ENCODE data around the gene NPHS1. TPM values are rescaled to one million over a fixed set of nuclear protein-coding genes. Genes with fewer than 3 reads are reported as not detected.

NPHS1 gene
- total RNA-seq, 4 donors from 2014 or later = not detected

DNA sequence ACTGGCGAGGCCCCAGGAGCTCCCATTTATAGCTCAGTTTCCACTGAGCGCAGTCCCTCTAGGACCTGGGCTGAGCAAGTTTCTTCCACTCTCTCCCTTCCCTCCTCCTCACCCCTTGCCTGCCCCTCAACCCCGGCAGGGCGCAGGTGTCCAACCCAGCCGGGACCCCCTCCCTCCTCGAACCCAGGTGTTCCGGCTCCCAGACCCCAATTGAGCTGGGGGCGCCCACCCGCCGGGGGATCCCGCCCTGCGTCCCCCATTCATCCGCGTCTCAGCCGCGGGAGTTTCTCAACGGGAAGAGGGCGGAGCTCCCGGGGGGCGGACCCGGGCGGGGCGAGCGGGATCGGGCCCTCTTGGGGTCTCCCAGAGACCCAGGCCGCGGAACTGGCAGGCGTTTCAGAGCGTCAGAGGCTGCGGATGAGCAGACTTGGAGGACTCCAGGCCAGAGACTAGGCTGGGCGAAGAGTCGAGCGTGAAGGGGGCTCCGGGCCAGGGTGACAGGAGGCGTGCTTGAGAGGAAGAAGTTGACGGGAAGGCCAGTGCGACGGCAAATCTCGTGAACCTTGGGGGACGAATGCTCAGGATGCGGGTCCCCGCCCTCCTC is 4.3 kb upstream of the NPHS1 start, which contains the start of gene KIRREL2:
Gene KIRREL2, plus strand, starts transcription at position 366 of the 604 bp plus-strand sequence. Its CDS starts 209 bp downstream, at position 575.
- no peak for DNase-seq
- no peak within 1 kb of the TSS for H3K27ac ChIP-seq
- H3K36me3 ChIP-seq = no peaks in the 10 kb centered on the region
- H3K9me3 ChIP-seq = no peaks in the 10 kb centered on the region
- no peak for TF ChIP-seq POLR2A (IDR thresholded peaks at IDR 0.05)
- TF ChIP-seq, protein P1, sequence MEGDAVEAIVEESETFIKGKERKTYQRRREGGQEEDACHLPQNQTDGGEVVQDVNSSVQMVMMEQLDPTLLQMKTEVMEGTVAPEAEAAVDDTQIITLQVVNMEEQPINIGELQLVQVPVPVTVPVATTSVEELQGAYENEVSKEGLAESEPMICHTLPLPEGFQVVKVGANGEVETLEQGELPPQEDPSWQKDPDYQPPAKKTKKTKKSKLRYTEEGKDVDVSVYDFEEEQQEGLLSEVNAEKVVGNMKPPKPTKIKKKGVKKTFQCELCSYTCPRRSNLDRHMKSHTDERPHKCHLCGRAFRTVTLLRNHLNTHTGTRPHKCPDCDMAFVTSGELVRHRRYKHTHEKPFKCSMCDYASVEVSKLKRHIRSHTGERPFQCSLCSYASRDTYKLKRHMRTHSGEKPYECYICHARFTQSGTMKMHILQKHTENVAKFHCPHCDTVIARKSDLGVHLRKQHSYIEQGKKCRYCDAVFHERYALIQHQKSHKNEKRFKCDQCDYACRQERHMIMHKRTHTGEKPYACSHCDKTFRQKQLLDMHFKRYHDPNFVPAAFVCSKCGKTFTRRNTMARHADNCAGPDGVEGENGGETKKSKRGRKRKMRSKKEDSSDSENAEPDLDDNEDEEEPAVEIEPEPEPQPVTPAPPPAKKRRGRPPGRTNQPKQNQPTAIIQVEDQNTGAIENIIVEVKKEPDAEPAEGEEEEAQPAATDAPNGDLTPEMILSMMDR (IDR thresholded peaks at IDR 0.05) = no peak
- H3K27me3 ChIP-seq = peaks cover 6 to 99% (median 21%) of the 10 kb centered on the region in 4 donors
- intact Hi-C loops (cut with DNase I) = no loop called here
- H3K4me1 ChIP-seq = peaks cover 14 to 23% (median 14%) of the 10 kb centered on the region in 3 donors
- H3K4me3 ChIP-seq = peak within 1 kb of the TSS; percentile 32 to 68 (median 48)
- 0 to 1% methylated on average over 4 to 13 of the region's 42 CpGs for WGBS, 2 donors

DNA sequence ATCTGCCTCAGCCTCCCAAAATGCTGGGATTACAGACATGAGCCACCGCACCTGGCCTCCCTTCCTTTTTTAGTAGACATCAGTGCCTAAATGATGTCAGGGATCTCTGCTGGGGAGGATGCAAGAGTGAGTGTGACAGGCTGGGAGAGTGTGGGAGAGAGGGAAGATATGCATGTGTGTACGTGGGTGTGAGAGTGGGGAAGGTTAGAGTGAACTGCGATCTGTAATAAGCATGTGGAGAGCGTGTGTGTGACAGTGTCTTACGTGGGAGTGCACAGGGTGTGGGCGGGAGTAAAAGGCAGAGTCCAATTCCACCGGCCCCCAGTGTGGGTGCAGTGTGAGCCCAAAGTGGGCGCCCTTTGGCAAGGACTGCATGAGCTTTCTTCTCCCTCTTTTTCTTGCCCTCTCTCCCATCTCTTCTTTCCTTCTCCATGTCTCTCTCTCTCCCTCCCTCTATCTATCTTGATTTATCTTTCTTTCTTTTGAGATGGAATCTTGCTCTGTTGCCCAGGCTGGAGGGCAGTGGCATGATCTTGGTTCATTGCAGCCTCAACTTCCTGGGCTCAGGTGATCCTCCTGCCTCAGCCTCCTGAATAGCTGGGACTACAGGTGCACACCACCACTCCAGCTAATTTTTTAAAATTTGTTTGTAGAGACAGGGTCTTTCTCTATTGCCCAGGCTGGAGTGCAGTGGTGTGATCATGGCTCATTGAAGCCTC is 893 bp upstream of the NPHS1 start:
- Histone ChIP-seq H3K4me3 (no peak overlapping the region), H3K27me3 (peaks cover 6 to 99% (median 15%) of the 10 kb centered on the region in 4 donors), H3K36me3 (no peaks in the 10 kb centered on the region), H3K9me3 (no peaks in the 10 kb centered on the region), H3K27ac (no peak overlapping the region), H3K4me1 (peaks cover 14 to 16% (median 14%) of the 10 kb centered on the region in 3 donors)
- WGBS, 2 donors = 62 to 64% methylated on average over 8 of the region's 8 CpGs
- intact Hi-C loops (cut with DNase I) = no loop called here
- no peak for TF ChIP-seq POLR2A (IDR thresholded peaks at IDR 0.05)
- TF ChIP-seq, protein P1 (IDR thresholded peaks at IDR 0.05) = no peak
- no peak for DNase-seq

DNA sequence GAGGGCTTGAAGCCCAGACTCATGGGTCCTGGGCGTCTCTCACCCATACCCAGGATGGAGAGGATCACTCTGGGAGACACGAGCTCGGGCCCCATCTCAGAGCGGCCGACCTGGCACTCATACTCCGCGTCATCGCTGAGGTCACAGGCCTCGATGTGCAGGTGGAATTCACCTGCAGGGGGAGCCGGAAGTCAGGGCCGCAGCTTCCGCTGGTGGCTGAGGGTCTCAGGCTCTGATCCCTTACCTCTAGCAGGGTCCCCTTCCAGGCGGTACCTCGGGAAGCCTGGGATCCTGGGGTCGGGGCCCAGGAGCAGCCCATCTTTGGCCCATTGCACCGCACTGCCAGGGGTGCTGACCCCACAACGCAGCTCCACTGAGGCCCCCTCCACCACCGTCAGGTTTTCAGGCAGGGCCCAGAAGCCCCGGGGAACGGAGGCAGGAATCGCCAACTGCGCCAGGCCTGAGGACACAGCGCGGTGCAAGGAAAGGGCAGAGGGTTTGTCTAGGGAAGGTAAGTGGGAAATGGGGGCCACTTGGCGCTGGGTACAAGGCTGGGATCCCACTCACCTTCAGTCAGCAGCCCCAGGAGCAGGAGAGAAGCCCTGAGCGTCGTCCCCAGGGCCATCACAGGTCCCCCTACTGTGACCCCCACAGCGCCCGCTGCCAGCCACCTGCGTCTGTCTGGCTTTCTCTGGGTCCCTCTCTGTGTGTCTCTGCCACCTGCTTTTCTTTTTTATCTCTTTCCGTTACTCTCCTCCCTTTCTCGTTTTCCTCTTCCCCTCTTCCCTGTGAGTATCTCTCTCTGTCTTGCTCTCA is 883 bp downstream of the NPHS1 start:
- 51 to 72% methylated on average over 8 to 20 of the region's 32 CpGs for WGBS, 2 donors

DNA sequence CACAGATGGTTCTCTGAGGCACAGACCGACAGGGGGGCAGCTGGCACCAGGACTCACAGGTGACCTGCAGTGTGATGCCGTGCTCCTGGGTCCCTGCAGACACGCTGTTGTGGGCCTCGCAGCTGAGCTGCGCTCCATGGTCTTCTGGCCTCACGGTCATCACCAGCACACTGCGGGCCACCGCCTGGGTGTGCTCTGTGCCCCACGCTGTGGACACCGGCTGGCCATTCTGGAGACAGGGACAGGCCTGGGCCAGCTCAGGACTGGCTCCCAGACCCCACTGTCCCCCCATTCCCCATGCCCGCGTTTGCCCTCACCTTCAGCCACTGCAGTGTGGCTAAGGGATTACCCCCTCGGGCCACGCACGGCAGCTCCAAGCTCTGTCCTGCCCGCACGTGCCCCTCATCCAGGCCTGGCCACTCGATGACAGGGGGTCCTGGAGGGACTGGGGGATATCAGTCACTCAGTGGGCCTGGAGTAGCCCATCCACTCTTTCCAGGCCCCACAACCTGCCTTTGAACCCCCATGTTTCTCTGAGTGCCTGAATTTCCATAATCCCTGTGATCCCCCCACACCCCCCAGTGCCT is 3.3 kb downstream of the NPHS1 start:
- Histone ChIP-seq H3K9me3 (no peaks in the 10 kb centered on the region), H3K27me3 (peaks cover 9 to 95% (median 15%) of the 10 kb centered on the region in 4 donors), H3K4me1 (peaks cover 13 to 18% (median 14%) of the 10 kb centered on the region in 3 donors), H3K4me3 (no peak overlapping the region), H3K36me3 (no peaks in the 10 kb centered on the region), H3K27ac (no peak overlapping the region)
- 86% methylated on average over 6 of the region's 18 CpGs; no CpG with 5 or more reads in 1 of the 2 donors for WGBS, 2 donors
- no peak for TF ChIP-seq POLR2A (IDR thresholded peaks at IDR 0.05)
- TF ChIP-seq, protein P1 (IDR thresholded peaks at IDR 0.05) = no peak
- no peak for DNase-seq
- intact Hi-C loops (cut with DNase I) = no loop called here

More for the DNA sequence above, 883 bp downstream of the NPHS1 start:
- intact Hi-C loops (cut with DNase I) = no loop called here
- Histone ChIP-seq H3K4me3 (no peak overlapping the region), H3K9me3 (no peaks in the 10 kb centered on the region), H3K4me1 (peaks cover 6 to 8% (median 6%) of the 10 kb centered on the region in 3 donors), H3K27ac (no peak overlapping the region), H3K36me3 (no peaks in the 10 kb centered on the region), H3K27me3 (peaks cover 2 to 95% (median 13%) of the 10 kb centered on the region in 4 donors)
- no peak for DNase-seq
- TF ChIP-seq POLR2A (IDR thresholded peaks at IDR 0.05) = no peak
- TF ChIP-seq, protein P1 (IDR thresholded peaks at IDR 0.05) = no peak
